Cardiac muscle cell (in vitro differentiated cells and primary cell): ENCODE results near the gene KLHL41. TPM values are rescaled to one million over a fixed set of nuclear protein-coding genes. Genes with fewer than 3 reads are reported as not detected.
"Not testable (repeated sequence)": the region's sequence is repeated elsewhere in the genome, so short reads cannot be mapped to it uniquely, and the experiment has no call there.

Source experiments
- DNase-seq, 2 donors: peaks; one replicate each; pipeline versions ENCODE4 v3.0.0 to v3.0.0-alpha.2; 2010 to 2017; ENCODE audit warnings: low read depth in 1 of 2, low spot score in 1 of 2
- H3K27ac ChIP-seq: fragments of 200-600 bp; sonication (generic); 2 replicates; pipeline ENCODE4 v1.5.1; 2016
- H3K27me3 ChIP-seq: fragments of 200-600 bp; sonication (generic); 2 replicates; pipeline ENCODE4 v1.6.0; 2016; ENCODE audit warnings: control low read depth
- H3K36me3 ChIP-seq: fragments of 200-600 bp; sonication (generic); 2 replicates; pipeline ENCODE4 v1.5.1; 2016; ENCODE audit warnings: control low read depth
- H3K4me1 ChIP-seq: fragments of 200-600 bp; sonication (generic); 2 replicates; pipeline ENCODE4 v1.8.1; 2017; ENCODE audit warnings: low read depth, mild to moderate bottlenecking, mixed run types
- H3K4me3 ChIP-seq: fragments of 200-600 bp; sonication (generic); 2 replicates; pipeline ENCODE4 v1.5.1; 2016; ENCODE audit warnings: mild to moderate bottlenecking
- H3K9me3 ChIP-seq: fragments of 200-600 bp; sonication (generic); 2 replicates; pipeline ENCODE4 v1.5.1; 2017; ENCODE audit warnings: low read depth, mild to moderate bottlenecking, control low read depth
- polyA plus RNA-seq: library from polyadenylated mRNA; unstranded; fragments of >200 nt; fragmentation: Nextera tagmentation; extraction: Ambion mirVana; gene quantifications from 2 replicates; pipeline ENCODE4 v1.2.1, GENCODE V29; 2016
- total RNA-seq: library from RNA; depleted of rRNA; stranded (reverse); fragments of >200 nt; gene quantifications from 2 replicates; pipeline ENCODE4 v1.2.3, GENCODE V29; 2016
- TF ChIP-seq, protein P1 (sequence below): IDR thresholded peaks from 2 replicates; pipeline ENCODE4 v1.5.1; 2012; ENCODE audit warnings: low read depth, mild to moderate bottlenecking, low read length

Gene KLHL41
- total and polyA plus RNA-seq, 2 experiments from 2014 or later, result 12.3 to 56.3 TPM

DNA sequence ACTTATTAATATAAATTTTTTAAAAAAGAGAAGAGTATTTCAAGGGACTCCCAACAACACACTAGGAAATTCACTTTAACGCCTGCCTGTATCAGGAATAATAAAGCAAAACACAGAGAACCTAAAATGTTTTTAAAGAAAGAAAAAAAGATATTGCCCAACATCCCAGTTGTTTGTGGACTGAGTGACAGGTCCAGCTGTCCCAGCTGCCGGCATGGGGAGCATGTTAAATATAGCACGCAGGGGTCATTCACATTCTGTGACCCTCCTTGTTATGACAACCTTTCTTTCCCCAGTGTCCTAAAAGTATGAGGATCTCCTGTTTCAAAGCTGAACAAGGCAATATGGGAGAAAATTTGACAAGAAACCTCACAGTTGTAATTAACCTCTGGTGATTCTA lies 4.4 kb downstream of the KLHL41 start:
- Histone ChIP-seq H3K27ac (peak overlapping the region; percentile 17), H3K27me3 (no peaks in the 10 kb centered on the region), H3K9me3 (no peaks in the 10 kb centered on the region), H3K4me1 (peaks cover 19% of the 10 kb centered on the region), H3K36me3 (peaks cover 9% of the 10 kb centered on the region), H3K4me3 (no peak overlapping the region)
- TF ChIP-seq, protein P1, sequence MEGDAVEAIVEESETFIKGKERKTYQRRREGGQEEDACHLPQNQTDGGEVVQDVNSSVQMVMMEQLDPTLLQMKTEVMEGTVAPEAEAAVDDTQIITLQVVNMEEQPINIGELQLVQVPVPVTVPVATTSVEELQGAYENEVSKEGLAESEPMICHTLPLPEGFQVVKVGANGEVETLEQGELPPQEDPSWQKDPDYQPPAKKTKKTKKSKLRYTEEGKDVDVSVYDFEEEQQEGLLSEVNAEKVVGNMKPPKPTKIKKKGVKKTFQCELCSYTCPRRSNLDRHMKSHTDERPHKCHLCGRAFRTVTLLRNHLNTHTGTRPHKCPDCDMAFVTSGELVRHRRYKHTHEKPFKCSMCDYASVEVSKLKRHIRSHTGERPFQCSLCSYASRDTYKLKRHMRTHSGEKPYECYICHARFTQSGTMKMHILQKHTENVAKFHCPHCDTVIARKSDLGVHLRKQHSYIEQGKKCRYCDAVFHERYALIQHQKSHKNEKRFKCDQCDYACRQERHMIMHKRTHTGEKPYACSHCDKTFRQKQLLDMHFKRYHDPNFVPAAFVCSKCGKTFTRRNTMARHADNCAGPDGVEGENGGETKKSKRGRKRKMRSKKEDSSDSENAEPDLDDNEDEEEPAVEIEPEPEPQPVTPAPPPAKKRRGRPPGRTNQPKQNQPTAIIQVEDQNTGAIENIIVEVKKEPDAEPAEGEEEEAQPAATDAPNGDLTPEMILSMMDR, result no peak
- peak; percentile 8 to 35 for DNase-seq

DNA sequence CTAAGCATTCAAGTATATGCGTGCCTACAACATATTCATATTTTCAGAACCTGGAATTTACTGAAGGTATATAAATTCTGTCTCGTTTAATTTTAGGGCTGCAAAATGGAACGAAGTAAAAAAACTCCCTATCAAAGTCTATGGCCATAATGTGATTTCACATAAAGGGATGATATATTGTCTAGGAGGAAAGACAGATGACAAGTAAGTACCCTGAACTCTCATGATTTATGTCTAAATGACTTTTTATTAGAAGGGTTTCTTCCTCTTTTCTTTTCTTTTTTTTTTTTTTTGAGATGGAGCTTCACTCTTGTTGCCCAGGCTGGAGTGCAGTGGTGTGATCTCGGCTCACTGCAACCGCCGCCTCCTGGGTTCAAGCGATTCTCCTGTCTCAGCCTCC lies 5.3 kb downstream of the KLHL41 start:
- H3K4me3 ChIP-seq, H3K9me3 ChIP-seq, H3K27me3 ChIP-seq, H3K36me3 ChIP-seq, DNase-seq: not testable (repeated sequence)
- Histone ChIP-seq H3K4me1 (peaks cover 14% of the 10 kb centered on the region), H3K27ac (peak overlapping the region; percentile 17)

DNA sequence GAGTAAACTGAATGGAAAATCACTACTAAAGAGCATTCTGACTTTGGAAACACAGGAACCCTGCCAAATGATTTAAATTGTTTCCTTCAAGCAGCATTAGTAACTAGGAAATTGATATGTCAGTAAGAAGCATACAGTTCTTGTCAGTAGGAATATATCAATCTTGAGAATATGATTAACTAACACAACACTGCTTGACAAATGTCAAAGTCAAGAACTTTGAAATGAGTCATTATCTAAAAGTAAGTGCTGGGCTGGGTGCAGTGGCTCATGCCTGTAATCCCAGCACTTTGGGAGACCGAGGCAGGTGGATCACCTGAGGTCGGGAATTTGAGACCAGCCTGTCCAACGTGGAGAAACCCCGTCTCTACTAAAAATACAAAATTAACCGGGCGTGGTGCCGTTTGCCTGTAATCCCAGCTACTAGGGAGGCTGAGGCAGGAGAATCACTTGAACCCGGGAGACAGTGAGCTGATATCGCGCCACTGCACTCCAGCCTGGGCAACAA lies 7.0 kb downstream of the KLHL41 start:
- H3K27ac ChIP-seq, H3K4me3 ChIP-seq, DNase-seq, H3K9me3 ChIP-seq, H3K27me3 ChIP-seq, H3K4me1 ChIP-seq: not testable (repeated sequence)
- peaks cover 15% of the 10 kb centered on the region for H3K36me3 ChIP-seq

DNA sequence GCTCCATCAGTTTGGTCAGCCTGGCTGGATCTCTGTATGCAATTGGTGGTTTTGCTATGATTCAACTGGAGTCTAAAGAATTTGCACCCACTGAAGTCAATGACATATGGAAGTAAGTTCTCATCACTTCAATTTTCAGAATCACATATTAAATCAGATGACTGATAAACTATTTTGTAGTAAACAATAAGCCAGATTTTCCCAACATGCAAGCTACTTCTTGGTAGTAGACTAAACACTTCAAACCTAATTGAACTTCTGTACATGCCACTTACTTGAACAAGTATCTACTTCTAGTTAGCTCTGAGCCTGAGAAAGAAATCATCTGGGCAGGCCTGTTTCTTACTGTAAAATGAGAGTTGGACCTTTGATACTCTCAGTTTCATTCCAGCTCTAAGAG lies 11.4 kb downstream of the KLHL41 start:
- Histone ChIP-seq H3K27me3 (no peaks in the 10 kb centered on the region), H3K4me1 (no peaks in the 10 kb centered on the region), H3K27ac (no peak overlapping the region), H3K36me3 (peaks cover 29% of the 10 kb centered on the region), H3K9me3 (no peaks in the 10 kb centered on the region), H3K4me3 (no peak overlapping the region)
- TF ChIP-seq, protein P1, result no peak
- no peak for DNase-seq

DNA sequence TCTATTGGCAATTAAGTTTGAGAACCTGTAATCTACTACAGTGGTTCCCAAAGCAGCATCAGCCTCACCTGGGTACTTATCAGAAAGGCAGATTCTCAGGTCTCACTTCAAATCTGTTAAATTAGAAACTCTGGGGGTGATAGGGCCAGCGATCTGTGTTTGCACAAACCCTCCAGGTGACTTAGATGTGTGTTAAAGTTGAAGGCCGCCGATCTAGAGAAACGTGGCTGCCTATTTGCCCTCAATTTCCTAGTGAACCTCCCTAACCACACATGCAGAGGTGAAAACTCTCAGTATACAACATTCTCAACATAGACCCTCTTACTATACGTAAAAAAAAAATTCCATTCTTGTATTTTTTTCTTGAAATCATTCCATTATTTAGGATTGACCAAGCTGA lies 14.2 kb downstream of the KLHL41 start:
- Histone ChIP-seq H3K9me3 (no peaks in the 10 kb centered on the region), H3K27me3 (no peaks in the 10 kb centered on the region), H3K4me1 (no peaks in the 10 kb centered on the region), H3K36me3 (peaks cover 33% of the 10 kb centered on the region), H3K4me3 (no peak overlapping the region), H3K27ac (no peak overlapping the region)
- no peak for DNase-seq
- TF ChIP-seq, protein P1, result no peak

DNA sequence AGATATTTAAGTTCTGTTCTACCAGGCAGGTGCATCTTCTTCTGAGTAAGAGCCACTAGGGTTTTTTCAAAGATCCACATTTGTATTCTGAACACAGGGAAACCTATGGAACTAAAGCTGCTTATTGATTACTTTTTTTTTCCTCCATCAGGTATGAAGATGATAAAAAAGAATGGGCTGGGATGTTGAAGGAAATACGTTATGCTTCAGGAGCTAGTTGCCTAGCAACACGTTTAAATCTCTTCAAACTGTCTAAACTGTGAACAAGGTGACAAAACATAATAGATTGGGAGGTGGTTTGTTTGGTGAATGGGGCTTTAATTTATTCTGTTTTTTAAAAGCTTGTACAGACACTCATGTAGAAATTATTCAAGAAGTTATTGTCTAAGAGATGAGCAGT lies 15.9 kb downstream of the KLHL41 start:
- TF ChIP-seq, protein P1, result no peak
- H3K36me3 ChIP-seq, result peaks cover 40% of the 10 kb centered on the region
- H3K9me3 ChIP-seq, result no peaks in the 10 kb centered on the region
- DNase-seq, result no peak
- no peak overlapping the region for H3K27ac ChIP-seq
- H3K27me3 ChIP-seq, result no peaks in the 10 kb centered on the region
- H3K4me1 ChIP-seq, result no peaks in the 10 kb centered on the region
- H3K4me3 ChIP-seq, result no peak overlapping the region

DNA sequence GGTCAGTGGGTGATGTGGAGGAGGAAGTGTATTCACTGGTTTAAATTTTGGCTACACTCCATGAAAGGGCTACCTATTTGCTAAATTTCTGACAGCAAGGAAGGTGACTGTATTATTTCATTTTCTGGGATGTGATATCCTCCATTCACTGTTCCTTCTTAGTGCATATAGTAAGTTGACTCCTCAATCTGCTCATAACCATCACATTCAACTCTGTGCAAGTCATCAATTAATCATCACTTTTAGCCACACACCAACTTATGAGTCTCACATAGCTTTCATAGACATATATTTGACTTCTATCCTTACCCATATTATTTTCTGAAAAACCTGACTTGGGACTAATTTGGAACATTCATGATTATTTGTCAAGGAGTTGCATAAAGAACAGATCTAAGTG lies 16.9 kb downstream of the KLHL41 start:
- Histone ChIP-seq H3K4me1 (no peaks in the 10 kb centered on the region), H3K9me3 (no peaks in the 10 kb centered on the region), H3K27me3 (no peaks in the 10 kb centered on the region), H3K36me3 (peaks cover 43% of the 10 kb centered on the region), H3K27ac (no peak overlapping the region), H3K4me3 (no peak overlapping the region)
- no peak for DNase-seq
- TF ChIP-seq, protein P1, result no peak
